Astrocyte (in vitro differentiated cells and primary cell): Measurements from ENCODE around the gene DCLK2. TPM values are rescaled to one million over a fixed set of nuclear protein-coding genes. Genes with fewer than 3 reads are reported as not detected.

Source experiments
- DNase-seq: peaks from one replicate; pipeline ENCODE4 v3.0.0-alpha.2; 2010; ENCODE audit warnings: low read depth
- FAIRE-seq: peaks from 2 replicates; lab custom pipeline; 2011; peaks lifted over from hg19 to GRCh38; lab: Jason Lieb, UNC
- H2AFZ ChIP-seq: 2 replicates; pipeline ENCODE4 v1.6.0; 2012; ENCODE audit warnings: low read depth, low read length, inconsistent platforms
- H3K27ac ChIP-seq: 2 replicates; pipeline ENCODE4 v1.5.1; 2011; ENCODE audit warnings: low read depth, low read length, inconsistent platforms
- H3K27me3 ChIP-seq: 2 replicates; pipeline ENCODE4 v1.6.0; 2011; ENCODE audit warnings: low read length, inconsistent platforms; ENCODE audit not compliant: insufficient read depth
- H3K36me3 ChIP-seq: 2 replicates; pipeline ENCODE4 v1.5.1; 2011; ENCODE audit warnings: low read length, inconsistent platforms; ENCODE audit not compliant: insufficient read depth
- H3K4me1 ChIP-seq: 2 replicates; pipeline ENCODE4 v1.5.1; 2011; ENCODE audit warnings: low read length, inconsistent platforms; ENCODE audit not compliant: insufficient read depth
- H3K4me2 ChIP-seq: 2 replicates; pipeline ENCODE4 v1.6.0; 2012; ENCODE audit warnings: low read length, inconsistent platforms
- H3K4me3 ChIP-seq: 2 replicates; pipeline ENCODE4 v1.5.1; 2011; ENCODE audit warnings: low read depth, mild to moderate bottlenecking, low read length, inconsistent platforms; ENCODE audit not compliant: insufficient read depth
- H3K79me2 ChIP-seq: 2 replicates; pipeline ENCODE4 v1.6.0; 2012; ENCODE audit warnings: mild to moderate bottlenecking, low read length, inconsistent platforms; ENCODE audit not compliant: insufficient read depth
- H3K9ac ChIP-seq: 2 replicates; pipeline ENCODE4 v1.6.0; 2012; ENCODE audit warnings: mild to moderate bottlenecking, low read length, inconsistent platforms
- H3K9me3 ChIP-seq: 2 replicates; pipeline ENCODE4 v1.5.1; 2012; ENCODE audit warnings: low read depth, mild to moderate bottlenecking, low read length, inconsistent platforms; ENCODE audit not compliant: insufficient read depth
- H4K20me1 ChIP-seq: 2 replicates; pipeline ENCODE4 v1.6.0; 2012; ENCODE audit warnings: low read length, inconsistent platforms; ENCODE audit not compliant: insufficient read depth
- H3K27ac Mint-ChIP-seq: one replicate; pipeline ENCODE4 v1.8.0; 2021; ENCODE audit warnings: mild to moderate bottlenecking, mixed read lengths; ENCODE audit not compliant: unreplicated experiment
- H3K27me3 Mint-ChIP-seq: one replicate; pipeline ENCODE4 v1.8.0; 2021; ENCODE audit warnings: low read depth, mixed read lengths; ENCODE audit not compliant: unreplicated experiment
- H3K36me3 Mint-ChIP-seq: one replicate; pipeline ENCODE4 v1.8.0; 2021; ENCODE audit warnings: low read depth, mixed read lengths; ENCODE audit not compliant: unreplicated experiment
- H3K4me1 Mint-ChIP-seq: one replicate; pipeline ENCODE4 v1.8.0; 2021; ENCODE audit warnings: low read depth, mixed read lengths; ENCODE audit not compliant: unreplicated experiment
- H3K4me3 Mint-ChIP-seq: one replicate; pipeline ENCODE4 v1.8.0; 2021; ENCODE audit warnings: mild to moderate bottlenecking, moderate library complexity, mixed read lengths; ENCODE audit not compliant: unreplicated experiment
- H3K9me3 Mint-ChIP-seq: one replicate; pipeline ENCODE4 v1.8.0; 2021; ENCODE audit warnings: mild to moderate bottlenecking, mixed read lengths; ENCODE audit not compliant: unreplicated experiment
- EZH2 ChIP-seq: IDR thresholded peaks from 2 replicates; pipeline ENCODE4 v1.6.1; 2012; ENCODE audit warnings: mild to moderate bottlenecking, low read length, inconsistent platforms; ENCODE audit not compliant: insufficient read depth
- total RNA-seq: library from RNA; stranded (reverse); gene quantifications from 2 replicates; pipeline ENCODE4 v1.2.1, GENCODE V29; 2021
- TF ChIP-seq, protein P1 (sequence below): IDR thresholded peaks from 2 replicates; pipeline ENCODE4 v1.5.1; 2011; ENCODE audit warnings: low read depth, mild to moderate bottlenecking, inconsistent platforms, low read length, moderate library complexity; ENCODE audit not compliant: insufficient read depth

DCLK2 gene
- total RNA-seq, 1 donor from 2014 or later: 6.2 TPM

- no peak overlapping the region for H3K27ac ChIP-seq
- DNase-seq (no peak), FAIRE-seq (no peak)
- H3K4me1 ChIP-seq: peaks cover 18% of the 10 kb centered on the region
- Mint-ChIP-seq H3K4me1 (peaks cover 23% of the 10 kb centered on the region), H3K4me3 (no peak overlapping the region), H3K27me3 (no peaks in the 10 kb centered on the region), H3K36me3 (peaks cover 9% of the 10 kb centered on the region), H3K9me3 (no peaks in the 10 kb centered on the region), H3K27ac (no peak overlapping the region)
- H4K20me1 ChIP-seq: no peaks in the 10 kb centered on the region
- TF ChIP-seq, protein P1, sequence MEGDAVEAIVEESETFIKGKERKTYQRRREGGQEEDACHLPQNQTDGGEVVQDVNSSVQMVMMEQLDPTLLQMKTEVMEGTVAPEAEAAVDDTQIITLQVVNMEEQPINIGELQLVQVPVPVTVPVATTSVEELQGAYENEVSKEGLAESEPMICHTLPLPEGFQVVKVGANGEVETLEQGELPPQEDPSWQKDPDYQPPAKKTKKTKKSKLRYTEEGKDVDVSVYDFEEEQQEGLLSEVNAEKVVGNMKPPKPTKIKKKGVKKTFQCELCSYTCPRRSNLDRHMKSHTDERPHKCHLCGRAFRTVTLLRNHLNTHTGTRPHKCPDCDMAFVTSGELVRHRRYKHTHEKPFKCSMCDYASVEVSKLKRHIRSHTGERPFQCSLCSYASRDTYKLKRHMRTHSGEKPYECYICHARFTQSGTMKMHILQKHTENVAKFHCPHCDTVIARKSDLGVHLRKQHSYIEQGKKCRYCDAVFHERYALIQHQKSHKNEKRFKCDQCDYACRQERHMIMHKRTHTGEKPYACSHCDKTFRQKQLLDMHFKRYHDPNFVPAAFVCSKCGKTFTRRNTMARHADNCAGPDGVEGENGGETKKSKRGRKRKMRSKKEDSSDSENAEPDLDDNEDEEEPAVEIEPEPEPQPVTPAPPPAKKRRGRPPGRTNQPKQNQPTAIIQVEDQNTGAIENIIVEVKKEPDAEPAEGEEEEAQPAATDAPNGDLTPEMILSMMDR: no peak
- no peak for TF ChIP-seq EZH2
- H3K36me3 ChIP-seq: no peaks in the 10 kb centered on the region
- H3K27me3 ChIP-seq: no peaks in the 10 kb centered on the region
- no peak overlapping the region for H2AFZ ChIP-seq
- no peak overlapping the region for H3K4me3 ChIP-seq
- no peaks in the 10 kb centered on the region for H3K9me3 ChIP-seq
- no peaks in the 10 kb centered on the region for H3K79me2 ChIP-seq
- H3K9ac ChIP-seq: no peak overlapping the region
- H3K4me2 ChIP-seq: peak overlapping the region; percentile 16
These were observed 168.9 kb downstream of the DCLK2 start for GRCh38 chr4:150247184-150247583.

- H3K4me2 ChIP-seq: no peak overlapping the region
- Mint-ChIP-seq H3K27ac (peak overlapping the region; percentile 12), H3K27me3 (no peaks in the 10 kb centered on the region), H3K4me3 (no peak overlapping the region), H3K4me1 (peaks cover 20% of the 10 kb centered on the region), H3K9me3 (no peaks in the 10 kb centered on the region), H3K36me3 (peaks cover 10% of the 10 kb centered on the region)
- FAIRE-seq: no peak
- peak; percentile 54 for DNase-seq
- no peak overlapping the region for H2AFZ ChIP-seq
- no peak for TF ChIP-seq EZH2
- TF ChIP-seq, protein P1: no peak
- H3K4me3 ChIP-seq: no peak overlapping the region
- H3K9me3 ChIP-seq: no peaks in the 10 kb centered on the region
- no peaks in the 10 kb centered on the region for H3K27me3 ChIP-seq
- peaks cover 18% of the 10 kb centered on the region for H3K4me1 ChIP-seq
- no peak overlapping the region for H3K9ac ChIP-seq
- H3K79me2 ChIP-seq: no peaks in the 10 kb centered on the region
- H3K27ac ChIP-seq: no peak overlapping the region
- no peaks in the 10 kb centered on the region for H4K20me1 ChIP-seq
- no peaks in the 10 kb centered on the region for H3K36me3 ChIP-seq
These were observed 169.9 kb downstream of the DCLK2 start for GRCh38 chr4:150248181-150248580.

GRCh38 chr4:150250293-150250997, 172.2 kb downstream of the DCLK2 start:
- H3K27me3 ChIP-seq: no peaks in the 10 kb centered on the region
- peaks cover 5% of the 10 kb centered on the region for H3K4me1 ChIP-seq
- Mint-ChIP-seq H3K27ac (no peak overlapping the region), H3K27me3 (no peaks in the 10 kb centered on the region), H3K9me3 (no peaks in the 10 kb centered on the region), H3K4me1 (peaks cover 10% of the 10 kb centered on the region), H3K4me3 (no peak overlapping the region), H3K36me3 (peaks cover 26% of the 10 kb centered on the region)
- no peak overlapping the region for H3K4me3 ChIP-seq
- H3K36me3 ChIP-seq: no peaks in the 10 kb centered on the region
- FAIRE-seq (no peak), DNase-seq (no peak)
- no peaks in the 10 kb centered on the region for H3K79me2 ChIP-seq
- TF ChIP-seq EZH2: no peak
- TF ChIP-seq, protein P1: no peak
- H3K9me3 ChIP-seq: no peaks in the 10 kb centered on the region
- H3K9ac ChIP-seq: no peak overlapping the region
- H3K27ac ChIP-seq: no peak overlapping the region
- no peaks in the 10 kb centered on the region for H4K20me1 ChIP-seq
- H2AFZ ChIP-seq: no peak overlapping the region
- H3K4me2 ChIP-seq: no peak overlapping the region
